Pancreas (tissue), 10 donors: ENCODE results near the gene PNMA8C. TPM values are rescaled to one million over a fixed set of nuclear protein-coding genes. Genes with fewer than 3 reads are reported as not detected.

Experiments used
- ATAC-seq, 4 donors: fragments of 200-7000 bp; cut with Tn5 transposase; one replicate each; pipeline versions ENCODE4 v1.8.0 to v1.9.1; 2020; ENCODE audit warnings: mild to moderate bottlenecking in 4 of 4, moderate library complexity in 4 of 4
- DNase-seq, 6 donors: peaks; one replicate each; pipeline ENCODE4 v3.0.0-alpha.2; 2020
- FAIRE-seq: peaks from 2 replicates; lab custom pipeline; 2012; peaks lifted over from hg19 to GRCh38; lab: Jason Lieb, UNC
- H3K27ac ChIP-seq, 4 donors: fragments of 200-600 bp; sonication (generic); 1 replicate in 3 of 4; 2 replicates in 1 of 4; pipeline versions ENCODE4 v1.5.0 to v1.8.0; 2020
- H3K27me3 ChIP-seq, 4 donors: fragments of 200-600 bp; one replicate each; pipeline ENCODE4 v1.8.0; 2021
- H3K36me3 ChIP-seq, 3 donors: fragments of 200-600 bp; sonication (generic) in 1 of 3; one replicate each; pipeline versions ENCODE4 v1.5.0 to v1.8.0; 2020 to 2021
- H3K4me1 ChIP-seq, 3 donors: fragments of 200-600 bp; one replicate each; pipeline ENCODE4 v1.8.0; 2021
- H3K4me3 ChIP-seq, 4 donors: fragments of 200-600 bp; sonication (generic) in 2 of 4; one replicate each; pipeline versions ENCODE4 v1.5.0 to v1.8.0; 2020 to 2021
- H3K9me3 ChIP-seq, 4 donors: fragments of 200-600 bp; one replicate each; pipeline ENCODE4 v1.8.0; 2021
- CTCF ChIP-seq, 4 donors: fragments of 200-600 bp; sonication (generic) in 3 of 4; IDR thresholded peaks; one replicate each; pipeline versions ENCODE4 v1.5.0 to v1.8.0; 2021; ENCODE audit warnings: antibody characterized with exemption in 4 of 4
- WGBS, 2 donors: extraction: QIAGEN DNeasy Blood & Tissue Kit; methylation state at CpG; one replicate each; pipeline ENCODE4 v1.1.7; 2013; 5-methylcytosine and 5-hydroxymethylcytosine counted together
- intact Hi-C, 3 donors: fragments of 100-400 bp; cut with DNase I; formaldehyde crosslinking; loops; one replicate each; pipeline versions ENCODE4 v1.11.1 to v1.14.2; 2022
- polyA plus RNA-seq, 2 donors: library from polyadenylated mRNA; stranded (reverse); fragments of 200-250 nt; gene quantifications; one replicate each; pipeline ENCODE4 v1.2.3, GENCODE V29; 2013
- total RNA-seq, 6 donors: library from RNA; stranded (reverse); fragmentation: NEBNext Ultra II Directional in 4 of 6; extraction: Animal tissue kit (Norgen Biotek cat#: 25700) in 4 of 6; gene quantifications; one replicate each; pipeline versions ENCODE4 v1.2.1 to v1.2.4, GENCODE V29; 2021 to 2023
- donor health status: healthy with polysubstance abuse.
- donor health status: DM: no; HTN: no; CAD: no; lungs with moderate emphysema.
- donor health status: DM: no; HTN: no; CAD: no.
- donor health status: control.
- donor health status: control.
- donor health status: Bipolar disorder and iron deficiency.
- donor health status: DM: yes; HTN: yes; CAD: no.
- donor health status: DM: no; HTN: no; CAD: no.
- donor health status: DM: no; HTN: no; CAD: no.
- donor health status: DM: yes; HTN: yes; CAD: no.

The PNMA8C gene
- total and polyA plus RNA-seq, 8 donors: 0.08 to 0.61 (median 0.14) TPM; not detected in 2

- FAIRE-seq: no peak
- WGBS, 2 donors: 5 to 7% methylated on average over 44 to 46 of the region's 46 CpGs
- Histone ChIP-seq H3K36me3 (no peaks in the 10 kb centered on the region), H3K27ac (peak within 1 kb of the TSS; percentile 64 to 92 (median 80)), H3K27me3 (no peaks in the 10 kb centered on the region), H3K9me3 (no peaks in the 10 kb centered on the region), H3K4me1 (peaks cover 3 to 21% (median 10%) of the 10 kb centered on the region in 3 donors), H3K4me3 (peak within 1 kb of the TSS; percentile 52 to 69 (median 62))
- intact Hi-C loops: no loop called here
- TF ChIP-seq CTCF (IDR thresholded peaks at IDR 0.05): no peak
- DNase-seq: peak; percentile 92 to 97 (median 94)
- peak; percentile 86 to 90 (median 88) for ATAC-seq
Measured at GRCh38 chr19:46413262-46414031, 15.3 kb downstream of the PNMA8C start, which contains the start of gene CCDC8. TSS of gene CCDC8 (minus strand) at chr19:46413564. CDS start at chr19:46412810, 754 bp downstream.

- no peak for FAIRE-seq
- WGBS, 2 donors: 2 to 4% methylated on average over 29 of the region's 29 CpGs
- H3K4me1 ChIP-seq: peaks cover 3 to 22% (median 10%) of the 10 kb centered on the region in 3 donors
Measured at GRCh38 chr19:46412650-46413261, 16.0 kb downstream of the PNMA8C start.

GRCh38 chr19:46411925-46412649 is 16.6 kb downstream of the PNMA8C start:
- peak in 4 of 6 donors; percentile 32 to 81 (median 59) for DNase-seq
- peak overlapping the region in 3 of 4 donors; percentile 76 to 92 (median 85) for H3K27ac ChIP-seq

More at GRCh38 chr19:46412650-46413261, 16.0 kb downstream of the PNMA8C start:
- TF ChIP-seq CTCF (IDR thresholded peaks at IDR 0.05): no peak
- peak overlapping the region; percentile 64 to 92 (median 80) for H3K27ac ChIP-seq
- H3K9me3 ChIP-seq: no peaks in the 10 kb centered on the region
- H3K36me3 ChIP-seq: no peaks in the 10 kb centered on the region
- peak overlapping the region; percentile 52 to 69 (median 62) for H3K4me3 ChIP-seq
- intact Hi-C loops: no loop called here
- no peaks in the 10 kb centered on the region for H3K27me3 ChIP-seq
- no peak for DNase-seq
- ATAC-seq: peak in 2 of 4 donors; percentile 0 to 5

More at GRCh38 chr19:46411925-46412649, 16.6 kb downstream of the PNMA8C start:
- FAIRE-seq (no peak), ATAC-seq (peak; percentile 1 to 5 (median 2))
- no peak for TF ChIP-seq CTCF (IDR thresholded peaks at IDR 0.05)
- peaks cover 3 to 22% (median 10%) of the 10 kb centered on the region in 3 donors for H3K4me1 ChIP-seq
- H3K36me3 ChIP-seq: no peaks in the 10 kb centered on the region
- H3K27me3 ChIP-seq: no peaks in the 10 kb centered on the region
- 7 to 12% methylated on average over 53 to 54 of the region's 54 CpGs for WGBS, 2 donors
- H3K9me3 ChIP-seq: no peaks in the 10 kb centered on the region
- intact Hi-C loops: no loop called here
- H3K4me3 ChIP-seq: peak overlapping the region; percentile 52 to 69 (median 62)
